ENCODE data around the gene PPP2R5D. TPM values are rescaled to one million over a fixed set of nuclear protein-coding genes. Genes with fewer than 3 reads are reported as not detected.

Gene PPP2R5D
- total RNA-seq, 1 donor from 2014 or later, result 44.3 TPM

- Mint-ChIP-seq H3K27ac (ENCODE audit: unreplicated experiment) (no peak overlapping the region), H3K9me3 (ENCODE audit: unreplicated experiment) (no peaks in the 10 kb centered on the region), H3K27me3 (ENCODE audit: unreplicated experiment) (no peaks in the 10 kb centered on the region), H3K4me1 (ENCODE audit: unreplicated experiment) (peaks cover 7% of the 10 kb centered on the region), H3K36me3 (ENCODE audit: unreplicated experiment) (peaks cover 22% of the 10 kb centered on the region), H3K4me3 (ENCODE audit: unreplicated experiment) (no peak overlapping the region)
- no peak for DNase-seq (ENCODE audit: extremely low spot score, unreplicated experiment)
- no peak for TF ChIP-seq CTCF (IDR thresholded peaks at IDR 0.05)
Observed at GRCh38 chr6:43007126-43007525, 22.8 kb downstream of the PPP2R5D start.

- peaks cover 20% of the 10 kb centered on the region for H3K4me1 Mint-ChIP-seq (ENCODE audit: unreplicated experiment)
- no peaks in the 10 kb centered on the region for H3K9me3 Mint-ChIP-seq (ENCODE audit: unreplicated experiment)
- peak; percentile 57 for TF ChIP-seq CTCF (IDR thresholded peaks at IDR 0.05)
- no peak for DNase-seq (ENCODE audit: extremely low spot score, unreplicated experiment)
- no peak overlapping the region for H3K27ac Mint-ChIP-seq (ENCODE audit: unreplicated experiment)
- H3K4me3 Mint-ChIP-seq (ENCODE audit: unreplicated experiment), result no peak overlapping the region
- H3K36me3 Mint-ChIP-seq (ENCODE audit: unreplicated experiment), result peaks cover 21% of the 10 kb centered on the region
- no peaks in the 10 kb centered on the region for H3K27me3 Mint-ChIP-seq (ENCODE audit: unreplicated experiment)
Observed at GRCh38 chr6:43009124-43009523, 24.8 kb downstream of the PPP2R5D start.

GRCh38 chr6:43011207-43011606 lies 26.8 kb downstream of the PPP2R5D start:
- DNase-seq (ENCODE audit: extremely low spot score, unreplicated experiment), result no peak
- Mint-ChIP-seq H3K9me3 (ENCODE audit: unreplicated experiment) (no peaks in the 10 kb centered on the region), H3K27me3 (ENCODE audit: unreplicated experiment) (no peaks in the 10 kb centered on the region), H3K36me3 (ENCODE audit: unreplicated experiment) (peaks cover 23% of the 10 kb centered on the region), H3K4me1 (ENCODE audit: unreplicated experiment) (peaks cover 35% of the 10 kb centered on the region), H3K27ac (ENCODE audit: unreplicated experiment) (no peak overlapping the region), H3K4me3 (ENCODE audit: unreplicated experiment) (no peak overlapping the region)
- TF ChIP-seq CTCF (IDR thresholded peaks at IDR 0.05), result no peak

- no peak for DNase-seq (ENCODE audit: extremely low spot score, unreplicated experiment)
- Mint-ChIP-seq H3K9me3 (ENCODE audit: unreplicated experiment) (no peaks in the 10 kb centered on the region), H3K27ac (ENCODE audit: unreplicated experiment) (peak overlapping the region; percentile 15), H3K27me3 (ENCODE audit: unreplicated experiment) (no peaks in the 10 kb centered on the region), H3K4me1 (ENCODE audit: unreplicated experiment) (peaks cover 41% of the 10 kb centered on the region), H3K4me3 (ENCODE audit: unreplicated experiment) (peak overlapping the region; percentile 98), H3K36me3 (ENCODE audit: unreplicated experiment) (peaks cover 22% of the 10 kb centered on the region)
- TF ChIP-seq CTCF (IDR thresholded peaks at IDR 0.05), result no peak
Observed at GRCh38 chr6:43012364-43012763, 28.0 kb downstream of the PPP2R5D start.

- peaks cover 44% of the 10 kb centered on the region for H3K4me1 Mint-ChIP-seq (ENCODE audit: unreplicated experiment)
- H3K9me3 Mint-ChIP-seq (ENCODE audit: unreplicated experiment), result no peaks in the 10 kb centered on the region
- no peak for DNase-seq (ENCODE audit: extremely low spot score, unreplicated experiment)
- H3K4me3 Mint-ChIP-seq (ENCODE audit: unreplicated experiment), result peak overlapping the region; percentile 98
- peaks cover 24% of the 10 kb centered on the region for H3K36me3 Mint-ChIP-seq (ENCODE audit: unreplicated experiment)
- no peaks in the 10 kb centered on the region for H3K27me3 Mint-ChIP-seq (ENCODE audit: unreplicated experiment)
- H3K27ac Mint-ChIP-seq (ENCODE audit: unreplicated experiment), result peak overlapping the region; percentile 92
- no peak for TF ChIP-seq CTCF (IDR thresholded peaks at IDR 0.05)
Observed at GRCh38 chr6:43013097-43013842, 28.9 kb downstream of the PPP2R5D start.

Data from osteocyte (in vitro differentiated cells).